GM19452 (cell line): ENCODE data around the gene HEATR5A.
"Not testable (repeated sequence)": the region's sequence is repeated elsewhere in the genome, so short reads cannot be mapped to it uniquely, and the experiment has no call there.

Source experiments
- ATAC-seq: cut with Tn5 transposase; IDR thresholded peaks from one replicate; pipeline ENCODE4 v1.9.1; 2021; ENCODE audit not compliant: unreplicated experiment

Gene HEATR5A

GRCh38 chr14:31261523-31261858 is 158.9 kb downstream of the HEATR5A start:
- no peak for ATAC-seq

DNA sequence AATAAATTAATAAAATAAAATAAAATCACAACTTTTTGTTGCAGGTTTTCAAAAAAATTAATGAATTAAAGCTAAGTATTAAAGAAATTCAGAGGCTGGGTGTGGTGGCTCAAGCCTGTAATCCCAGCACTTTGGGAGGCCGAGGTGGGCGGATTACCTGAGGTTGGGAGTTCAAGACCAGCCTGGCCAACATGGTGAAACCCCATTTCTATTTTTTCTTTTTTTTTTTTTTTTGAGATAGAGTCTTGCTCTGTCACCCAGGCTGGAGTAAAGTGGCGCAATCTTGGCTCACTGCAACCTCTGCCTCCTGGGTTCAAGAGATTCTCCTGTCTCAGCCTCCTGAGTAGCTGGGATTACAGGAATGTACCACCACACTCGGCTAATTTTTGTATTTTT is 161.3 kb downstream of the HEATR5A start:
- not testable (repeated sequence) for ATAC-seq

GRCh38 chr14:31258427-31259039 is 161.8 kb downstream of the HEATR5A start:
- no peak for ATAC-seq

DNA sequence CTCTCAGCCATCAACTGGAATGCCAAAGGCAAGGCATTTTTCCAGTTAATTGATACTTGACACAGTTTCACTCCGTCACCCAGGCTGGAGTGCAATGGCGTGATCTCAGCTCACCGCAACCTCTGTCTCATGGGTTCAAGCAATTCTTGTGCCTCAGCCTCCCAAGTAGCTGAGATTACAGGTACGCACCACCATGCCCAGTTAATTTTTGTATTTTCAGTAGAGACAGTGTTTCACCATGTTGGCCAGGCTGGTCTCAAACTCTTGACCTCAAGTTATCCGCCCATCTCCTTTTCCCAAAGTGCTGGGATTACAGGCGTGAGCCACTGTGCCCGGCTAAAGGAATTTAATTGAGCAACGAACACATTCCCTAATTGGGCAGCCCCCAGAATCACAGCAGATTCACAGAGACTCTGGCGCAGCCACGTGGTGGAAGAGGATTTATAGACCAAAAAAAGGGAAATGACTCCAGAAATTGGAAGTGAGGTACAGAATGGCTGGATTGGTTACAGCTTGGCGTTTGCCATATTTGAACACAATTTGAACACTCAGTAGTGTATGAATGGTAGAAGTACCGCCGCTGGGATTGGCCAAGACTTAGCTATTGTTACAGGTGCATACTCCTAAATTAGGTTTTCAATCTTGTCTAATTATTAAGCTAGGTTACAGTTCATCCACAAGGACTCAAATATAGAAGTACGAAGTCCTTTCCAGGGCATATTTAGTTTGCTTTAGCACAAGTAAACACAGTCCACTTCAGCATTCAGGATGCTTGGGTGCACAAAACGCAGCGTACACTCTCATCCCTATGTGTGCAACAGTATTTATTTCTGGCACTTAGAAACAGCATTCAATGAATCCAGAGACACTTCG is 162.6 kb downstream of the HEATR5A start:
- ATAC-seq, result not testable (repeated sequence)

GRCh38 chr14:31257244-31257553 is 163.2 kb downstream of the HEATR5A start:
- ATAC-seq, result no peak

- ATAC-seq, result no peak
Observed at GRCh38 chr14:31256534-31257243, 163.7 kb downstream of the HEATR5A start.

DNA sequence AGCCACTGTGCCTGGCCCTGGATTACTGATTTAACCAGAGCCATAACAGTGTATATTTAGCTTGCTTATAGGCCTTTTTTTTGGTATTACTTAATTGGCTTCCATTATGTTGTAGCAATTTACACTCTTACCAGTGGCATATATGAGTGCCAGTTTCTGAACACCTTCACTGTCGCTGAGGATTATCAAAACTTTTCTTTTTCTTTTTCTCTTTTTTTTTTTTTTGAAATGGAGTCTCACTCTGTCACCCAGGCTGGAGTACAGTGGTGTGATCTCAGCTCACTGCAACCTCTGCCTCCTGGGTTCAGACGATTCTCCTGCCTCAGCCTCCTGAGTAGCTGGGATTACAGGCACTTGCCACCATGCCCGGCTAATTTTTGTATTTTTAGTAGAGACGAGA is 164.4 kb downstream of the HEATR5A start:
- not testable (repeated sequence) for ATAC-seq

- ATAC-seq, result no peak
Observed at GRCh38 chr14:31255286-31255685, 165.1 kb downstream of the HEATR5A start.

- no peak for ATAC-seq
Observed at GRCh38 chr14:31253746-31254471, 166.4 kb downstream of the HEATR5A start.

DNA sequence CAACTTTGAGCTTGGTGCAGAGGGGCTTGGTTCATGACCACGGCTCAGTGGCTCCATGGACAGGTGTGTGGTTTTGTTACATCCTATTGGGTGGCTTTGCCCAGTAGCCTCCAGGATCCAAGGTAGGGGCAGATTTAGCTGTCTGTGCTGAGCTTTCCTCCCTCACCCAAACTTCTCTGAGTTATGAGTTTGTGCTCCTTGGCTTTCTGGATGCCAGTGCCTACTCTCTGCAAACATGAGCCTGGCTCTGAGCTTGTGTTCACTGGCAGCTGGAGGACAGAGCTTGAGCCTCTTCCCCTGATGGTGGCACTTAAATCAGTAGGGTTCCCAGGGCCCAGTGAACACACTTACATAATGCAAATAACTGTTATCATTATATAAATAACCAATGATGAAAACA is 167.5 kb downstream of the HEATR5A start:
- no peak for ATAC-seq

DNA sequence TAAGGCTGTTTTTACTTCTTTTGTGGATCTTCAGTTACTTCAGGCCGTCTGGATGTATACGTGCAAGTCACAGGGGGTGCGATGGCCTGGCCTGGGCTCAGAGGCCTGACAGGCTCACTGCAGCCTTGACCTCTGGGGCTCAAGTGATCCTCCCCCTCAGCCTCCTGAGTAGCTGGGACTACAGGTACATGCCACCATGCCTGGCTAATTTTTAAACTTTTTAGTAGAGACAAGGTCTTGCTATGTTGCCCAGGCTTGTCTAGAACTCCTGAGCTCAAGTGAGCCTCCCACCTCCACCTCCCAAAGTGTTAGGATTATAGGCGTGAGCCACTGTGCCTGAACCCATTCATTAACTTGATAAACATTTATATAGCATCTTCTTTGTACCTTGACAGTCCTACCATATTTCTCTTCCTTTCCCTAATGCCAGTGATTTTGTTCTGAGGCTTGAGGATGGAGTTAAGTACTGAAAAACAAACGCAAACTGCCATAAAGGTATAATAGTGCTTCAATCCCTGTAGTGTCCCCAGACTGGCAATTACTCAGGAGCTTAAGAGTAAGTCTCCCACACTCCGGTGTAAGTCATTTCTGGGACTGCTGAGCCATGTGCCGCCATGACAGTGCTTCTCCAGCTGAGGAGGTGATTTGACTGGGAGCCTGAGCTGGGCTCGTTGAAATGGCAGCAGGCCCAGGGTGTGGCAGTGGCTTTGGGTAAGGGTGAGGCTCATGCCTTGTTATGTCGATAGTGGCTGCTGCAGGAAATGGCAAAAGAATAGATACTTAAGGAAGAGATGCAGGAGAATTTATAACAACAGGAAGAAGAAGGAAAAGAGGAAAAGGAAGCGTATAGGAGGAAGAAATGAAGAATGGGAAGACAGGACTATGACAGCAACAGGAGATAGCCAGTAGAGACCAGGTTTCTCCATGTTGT is 169.1 kb downstream of the HEATR5A start:
- ATAC-seq, result no peak

DNA sequence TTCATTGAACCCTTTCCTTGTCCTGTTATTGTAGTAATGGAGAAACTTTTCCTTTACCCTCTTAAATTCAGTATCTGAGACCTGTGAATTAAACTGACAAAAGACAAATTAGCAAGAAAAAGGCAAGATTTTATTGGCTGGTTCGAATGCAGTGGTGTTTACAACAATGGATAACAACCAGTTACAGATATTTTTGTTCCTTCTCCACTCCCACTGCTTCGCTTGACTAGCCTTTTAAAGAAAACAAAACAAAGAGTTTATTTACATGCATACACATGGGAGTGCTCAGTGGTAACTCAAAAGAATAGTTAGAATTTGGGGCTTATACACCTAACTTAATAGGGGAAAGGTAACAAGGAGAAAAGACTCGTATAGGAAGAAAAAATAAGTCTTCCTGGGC is 175.7 kb downstream of the HEATR5A start:
- ATAC-seq, result no peak

GRCh38 chr14:31243860-31244259 is 176.5 kb downstream of the HEATR5A start:
- no peak for ATAC-seq

DNA sequence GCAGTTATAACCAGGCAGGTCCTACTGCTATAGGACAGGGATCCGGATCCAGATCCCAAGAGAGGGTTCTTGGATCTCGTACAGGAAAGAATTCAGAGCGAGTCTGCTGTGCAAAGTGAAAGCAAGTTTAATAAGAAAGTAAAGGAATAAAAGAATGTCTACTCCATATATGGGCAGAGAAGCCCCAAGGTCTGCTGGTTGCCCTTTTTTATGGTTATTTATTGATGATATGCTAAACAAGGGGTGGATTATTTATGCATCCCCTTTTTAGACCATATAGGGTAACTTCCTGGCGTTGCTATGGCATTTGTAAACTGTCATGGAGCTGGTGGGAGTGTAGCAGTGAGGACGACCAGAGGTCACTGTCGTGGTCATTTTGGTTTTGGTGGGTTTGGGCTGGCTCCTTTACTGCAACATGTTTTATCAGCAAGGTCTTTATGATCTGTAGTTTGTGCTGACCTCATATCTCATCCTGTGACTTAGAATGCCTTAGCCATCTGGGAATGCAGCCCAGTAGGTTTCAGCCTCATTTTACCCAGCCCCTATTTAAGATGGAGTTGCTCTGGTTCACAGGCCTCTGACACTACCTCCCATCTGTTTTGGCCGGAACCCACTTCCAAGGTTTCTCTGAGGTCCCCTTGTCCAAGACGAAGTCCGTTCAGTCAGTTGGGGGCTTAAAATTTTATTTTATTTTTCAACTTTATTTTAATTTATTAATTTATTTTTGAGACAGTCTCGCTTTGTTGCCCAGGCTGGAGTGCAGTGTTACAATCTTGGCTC is 178.0 kb downstream of the HEATR5A start:
- not testable (repeated sequence) for ATAC-seq
